Hepatocyte (in vitro differentiated cells): ENCODE data around the gene WDCP.

Source experiments
- CTCF ChIP-seq: fragments of 200-600 bp; sonication (generic); IDR thresholded peaks from 2 replicates; pipeline ENCODE4 v1.5.1; 2016; ENCODE audit warnings: antibody characterized with exemption, mild to moderate bottlenecking; ENCODE audit not compliant: poor library complexity
- EZH2 ChIP-seq: fragments of 200-600 bp; sonication (generic); IDR thresholded peaks from 2 replicates; pipeline ENCODE4 v1.6.1; 2016; ENCODE audit warnings: antibody characterized with exemption, mild to moderate bottlenecking, borderline replicate concordance
- EZH2phosphoT487 ChIP-seq: fragments of 200-600 bp; sonication (generic); IDR thresholded peaks from one replicate; pipeline ENCODE4 v1.6.1; 2018; ENCODE audit warnings: antibody characterized with exemption, mild to moderate bottlenecking, low read depth, moderate library complexity; ENCODE audit not compliant: unreplicated experiment, severe bottlenecking

- TF ChIP-seq CTCF (no peak), EZH2phosphoT487 (no peak), EZH2 (no peak)
Measured at GRCh38 chr2:24048769-24049484, 1.7 kb upstream of the WDCP start.
